ENCODE results near the gene TMEM208. TPM values are rescaled to one million over a fixed set of nuclear protein-coding genes. Genes with fewer than 3 reads are reported as not detected.

The TMEM208 gene
- total RNA-seq, 4 donors from 2014 or later = 20.8 to 40.3 (median 31.0) TPM

GRCh38 chr16:67208154-67208896 lies 18.6 kb upstream of the TMEM208 start:
- intact Hi-C loops (cut with DNase I; ENCODE audit: low total_unique reads) = no loop called here
- WGBS, 2 donors = 85 to 87% methylated on average over 8 to 11 of the region's 11 CpGs
- TF ChIP-seq POLR2A (IDR thresholded peaks at IDR 0.05) = no peak
- TF ChIP-seq, protein P1, sequence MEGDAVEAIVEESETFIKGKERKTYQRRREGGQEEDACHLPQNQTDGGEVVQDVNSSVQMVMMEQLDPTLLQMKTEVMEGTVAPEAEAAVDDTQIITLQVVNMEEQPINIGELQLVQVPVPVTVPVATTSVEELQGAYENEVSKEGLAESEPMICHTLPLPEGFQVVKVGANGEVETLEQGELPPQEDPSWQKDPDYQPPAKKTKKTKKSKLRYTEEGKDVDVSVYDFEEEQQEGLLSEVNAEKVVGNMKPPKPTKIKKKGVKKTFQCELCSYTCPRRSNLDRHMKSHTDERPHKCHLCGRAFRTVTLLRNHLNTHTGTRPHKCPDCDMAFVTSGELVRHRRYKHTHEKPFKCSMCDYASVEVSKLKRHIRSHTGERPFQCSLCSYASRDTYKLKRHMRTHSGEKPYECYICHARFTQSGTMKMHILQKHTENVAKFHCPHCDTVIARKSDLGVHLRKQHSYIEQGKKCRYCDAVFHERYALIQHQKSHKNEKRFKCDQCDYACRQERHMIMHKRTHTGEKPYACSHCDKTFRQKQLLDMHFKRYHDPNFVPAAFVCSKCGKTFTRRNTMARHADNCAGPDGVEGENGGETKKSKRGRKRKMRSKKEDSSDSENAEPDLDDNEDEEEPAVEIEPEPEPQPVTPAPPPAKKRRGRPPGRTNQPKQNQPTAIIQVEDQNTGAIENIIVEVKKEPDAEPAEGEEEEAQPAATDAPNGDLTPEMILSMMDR (IDR thresholded peaks at IDR 0.05) = no peak
- H3K4me3 ChIP-seq (ENCODE audit: low read depth, poor library complexity, severe bottlenecking) = no peak overlapping the region
- DNase-seq (ENCODE audit: low spot score in 2 of 2) = no peak

GRCh38 chr16:67209565-67209964 lies 17.4 kb upstream of the TMEM208 start:
- 91 to 95% methylated on average over 8 of the region's 8 CpGs for WGBS, 2 donors
- TF ChIP-seq, protein P1 (IDR thresholded peaks at IDR 0.05) = no peak
- TF ChIP-seq POLR2A (IDR thresholded peaks at IDR 0.05) = no peak
- DNase-seq (ENCODE audit: low spot score in 2 of 2) = no peak
- no peak overlapping the region for H3K4me3 ChIP-seq (ENCODE audit: low read depth, poor library complexity, severe bottlenecking)
- intact Hi-C loops (cut with DNase I; ENCODE audit: low total_unique reads) = no loop called here

- 86 to 90% methylated on average over 10 to 23 of the region's 25 CpGs for WGBS, 2 donors
- intact Hi-C loops (cut with DNase I; ENCODE audit: low total_unique reads) = no loop called here
- TF ChIP-seq, protein P1 (IDR thresholded peaks at IDR 0.05) = no peak
- no peak for TF ChIP-seq POLR2A (IDR thresholded peaks at IDR 0.05)
- no peak for DNase-seq (ENCODE audit: low spot score in 2 of 2)
- no peak overlapping the region for H3K4me3 ChIP-seq (ENCODE audit: low read depth, poor library complexity, severe bottlenecking)
Observed at GRCh38 chr16:67210069-67210937, 16.6 kb upstream of the TMEM208 start.

DNA sequence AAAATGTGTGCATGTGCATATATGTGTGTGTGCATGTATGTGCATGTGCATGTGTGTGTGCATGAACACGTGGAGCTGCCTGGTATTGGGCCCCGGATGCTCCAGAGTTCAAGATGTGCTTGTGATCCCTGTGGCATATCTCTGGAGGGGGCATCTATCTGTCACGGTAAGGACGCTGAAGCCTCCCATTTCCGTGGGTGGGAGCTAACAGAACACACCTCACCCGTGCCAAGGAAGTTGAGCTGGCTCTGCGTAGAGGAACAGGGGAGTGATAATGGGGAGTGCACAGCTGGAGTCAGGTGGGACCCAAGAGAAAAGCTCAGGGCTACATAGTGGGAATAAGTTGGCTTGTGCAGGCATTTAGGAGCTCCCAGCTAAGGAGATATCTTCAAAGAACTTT lies 15.3 kb upstream of the TMEM208 start:
- 83 to 85% methylated on average over 7 of the region's 7 CpGs for WGBS, 2 donors
- TF ChIP-seq, protein P1 (IDR thresholded peaks at IDR 0.05) = no peak
- TF ChIP-seq POLR2A (IDR thresholded peaks at IDR 0.05) = no peak
- intact Hi-C loops (cut with DNase I; ENCODE audit: low total_unique reads) = no loop called here
- H3K4me3 ChIP-seq (ENCODE audit: low read depth, poor library complexity, severe bottlenecking) = no peak overlapping the region
- DNase-seq (ENCODE audit: low spot score in 2 of 2) = no peak

GRCh38 chr16:67212766-67213165 lies 14.2 kb upstream of the TMEM208 start:
- no peak for DNase-seq (ENCODE audit: low spot score in 2 of 2)
- intact Hi-C loops (cut with DNase I; ENCODE audit: low total_unique reads) = no loop called here

More at GRCh38 chr16:67212766-67213165, 14.2 kb upstream of the TMEM208 start:
- no peak overlapping the region for H3K4me3 ChIP-seq (ENCODE audit: low read depth, poor library complexity, severe bottlenecking)
- no peak for TF ChIP-seq POLR2A (IDR thresholded peaks at IDR 0.05)
